CD8-positive, alpha-beta memory T cell (primary cell): ENCODE measurements around the gene IL6ST. TPM values are rescaled to one million over a fixed set of nuclear protein-coding genes. Genes with fewer than 3 reads are reported as not detected.
"Not testable (repeated sequence)": the region's sequence is repeated elsewhere in the genome, so short reads cannot be mapped to it uniquely, and the experiment has no call there.

ENCODE experiments used
- CTCF ChIA-PET: fragments of 350-600 bp; sonication (Branson Sonifier 250); formaldehyde crosslinking; loops from one replicate; lab custom pipeline; 2021; ENCODE audit warnings: antibody characterized with exemption; lab: Charles Lee
- POLR2A ChIA-PET: fragments of 350-600 bp; sonication (Branson Sonifier 250); formaldehyde crosslinking; loops from one replicate; lab custom pipeline; 2021; ENCODE audit warnings: antibody characterized with exemption; lab: Charles Lee
- DNase-seq, 5 donors: peaks; one replicate each; pipeline versions ENCODE4 v3.0.0 to v3.0.0-alpha.2; 2020 to 2022; ENCODE audit warnings: mixed read lengths in 1 of 5
- H3K27ac ChIP-seq: one replicate; pipeline ENCODE4 v1.7.0; 2013; ENCODE audit warnings: low read depth, mild to moderate bottlenecking, low read length, moderate library complexity
- H3K27me3 ChIP-seq: 2 replicates; pipeline ENCODE4 v1.7.0; 2013; ENCODE audit warnings: low read length, mild to moderate bottlenecking; ENCODE audit not compliant: insufficient read depth, poor library complexity, severe bottlenecking
- H3K36me3 ChIP-seq: 2 replicates; pipeline ENCODE4 v1.7.0; 2013; ENCODE audit warnings: mild to moderate bottlenecking, low read length, moderate library complexity; ENCODE audit not compliant: insufficient read depth
- H3K4me1 ChIP-seq: 2 replicates; pipeline ENCODE4 v1.7.0; 2013; ENCODE audit warnings: mild to moderate bottlenecking, low read length, moderate library complexity; ENCODE audit not compliant: insufficient read depth
- H3K4me3 ChIP-seq: 2 replicates; pipeline ENCODE4 v1.7.0; 2013; ENCODE audit warnings: mild to moderate bottlenecking, low read length
- H3K9me3 ChIP-seq: 2 replicates; pipeline ENCODE4 v1.7.0; 2013; ENCODE audit warnings: mild to moderate bottlenecking, low read length
- H3K27ac Mint-ChIP-seq, 8 donors: one replicate each; pipeline ENCODE4 v1.8.0; 2020 to 2021; ENCODE audit warnings: mixed read lengths in 8 of 8, mild to moderate bottlenecking in 6 of 8, inconsistent platforms in 3 of 8, moderate library complexity in 3 of 8
- H3K27me3 Mint-ChIP-seq, 2 donors: one replicate each; pipeline ENCODE4 v1.8.0; 2020 to 2021; ENCODE audit warnings: mixed read lengths in 2 of 2, mild to moderate bottlenecking in 1 of 2, moderate library complexity in 1 of 2
- H3K36me3 Mint-ChIP-seq, 3 donors: one replicate each; pipeline ENCODE4 v1.8.0; 2020 to 2021; ENCODE audit warnings: mixed read lengths in 3 of 3, inconsistent platforms in 1 of 3, mild to moderate bottlenecking in 1 of 3
- H3K4me1 Mint-ChIP-seq, 3 donors: one replicate each; pipeline ENCODE4 v1.8.0; 2020 to 2021; ENCODE audit warnings: mixed read lengths in 3 of 3, inconsistent platforms in 1 of 3, mild to moderate bottlenecking in 1 of 3
- H3K4me3 Mint-ChIP-seq, 7 donors: one replicate each; pipeline ENCODE4 v1.8.0; 2020 to 2021; ENCODE audit warnings: mixed read lengths in 7 of 7, mild to moderate bottlenecking in 6 of 7, moderate library complexity in 4 of 7, inconsistent platforms in 2 of 7
- H3K9me3 Mint-ChIP-seq, 5 donors: one replicate each; pipeline ENCODE4 v1.8.0; 2020 to 2022; ENCODE audit warnings: mixed read lengths in 5 of 5, mild to moderate bottlenecking in 3 of 5, moderate library complexity in 2 of 5, inconsistent platforms in 1 of 5
- polyA plus RNA-seq: library from polyadenylated mRNA; unstranded; fragments of 300-500 nt; fragmentation: Illumina TruSeq; gene quantifications from one replicate; pipeline ENCODE4 v1.2.3, GENCODE V29; 2021
- total RNA-seq, 2 experiments: library from RNA; stranded (reverse); gene quantifications; one replicate each; pipeline ENCODE4 v1.2.3, GENCODE V29; 2021

IL6ST gene
- 10 to 100 TPM; 52.2 to 60.0 TPM for total RNA-seq
- 18.1 TPM for polyA plus RNA-seq

DNA sequence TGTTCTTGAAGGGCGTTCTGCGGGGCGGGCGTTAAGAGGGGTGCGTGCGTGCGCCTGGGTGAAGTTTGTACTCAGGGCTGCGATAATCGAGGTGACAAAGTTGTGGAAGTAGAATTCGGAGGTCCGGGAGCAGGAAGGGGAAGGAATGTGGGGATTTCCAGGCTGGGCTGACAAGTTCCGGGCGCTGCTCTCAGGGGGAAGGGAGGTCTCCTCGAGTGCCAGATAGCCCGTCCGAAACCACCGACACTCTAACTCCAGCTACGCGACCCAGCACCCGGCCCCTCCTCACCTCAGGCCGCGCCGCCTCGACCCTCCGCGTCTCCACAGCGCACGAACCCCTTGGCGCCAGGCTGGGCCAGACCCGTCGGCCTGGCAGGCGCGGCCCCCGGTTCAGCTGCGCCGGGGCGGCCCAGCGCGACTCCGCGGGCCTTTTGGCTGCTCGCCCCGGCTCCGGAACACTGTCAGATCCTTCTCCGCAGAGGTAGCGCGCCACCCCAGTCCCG lies at the start of gene IL6ST:
TSS of gene IL6ST (minus strand) at position 469 of the 503 bp plus-strand sequence. CDS start 18,685 bp downstream, outside the sequence.
- Histone ChIP-seq H3K4me3 (peak within 1 kb of the TSS; percentile 93), H3K36me3 (no peaks in the 10 kb centered on the region), H3K9me3 (no peaks in the 10 kb centered on the region), H3K4me1 (peaks cover 20% of the 10 kb centered on the region), H3K27ac (peak within 1 kb of the TSS; percentile 94), H3K27me3 (no peaks in the 10 kb centered on the region)
- peaks cover 44 to 65% (median 60%) of the 10 kb centered on the region in 3 donors for H3K4me1 Mint-ChIP-seq
- DNase-seq = peak in 3 of 5 donors; percentile 27 to 68 (median 46)
- H3K27ac Mint-ChIP-seq = peak within 1 kb of the TSS; percentile 91 to 99 (median 98)
- H3K27me3 Mint-ChIP-seq = no peaks in the 10 kb centered on the region
- no peaks in the 10 kb centered on the region for H3K9me3 Mint-ChIP-seq
- ChIA-PET POLR2A (interaction anchor here (1.0 to 1.3 kb wide), 6 partner anchors 12 to 1179 kb away, joined by 3 to 10 read pairs (median 3); partner anchors contain the start of gene GPBP1), CTCF (interaction anchor here (0.9 kb wide), 1 partner anchor 8 kb away, joined by 3 read pairs; no protein-coding TSS in a partner anchor)
- H3K36me3 Mint-ChIP-seq = peaks cover 0 to 8% (median 4%) of the 10 kb centered on the region in 3 donors
- H3K4me3 Mint-ChIP-seq = peak within 1 kb of the TSS; percentile 90 to 99 (median 96)

DNA sequence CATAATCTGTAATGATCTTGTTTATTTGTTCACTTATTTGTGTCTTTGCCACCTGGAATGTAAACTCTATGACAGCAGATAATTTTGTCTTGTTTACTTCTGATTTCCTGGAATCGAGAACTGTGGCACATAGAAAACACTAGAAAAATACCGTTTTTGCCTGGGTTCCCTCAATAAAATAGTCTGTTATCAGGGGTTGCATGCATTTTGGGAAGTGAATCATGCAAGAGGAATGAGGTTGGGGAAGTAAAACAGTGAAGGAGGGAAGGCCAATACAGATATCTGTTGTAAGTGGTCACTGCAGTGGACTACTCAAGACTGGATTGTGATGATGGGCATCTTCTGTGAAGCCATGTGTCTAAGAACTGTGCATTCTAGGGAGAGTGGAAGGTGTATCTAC lies 45.2 kb upstream of the IL6ST start:
- Histone ChIP-seq H3K36me3 (no peaks in the 10 kb centered on the region), H3K9me3 (no peaks in the 10 kb centered on the region), H3K27me3 (no peaks in the 10 kb centered on the region), H3K4me3 (no peak overlapping the region), H3K4me1 (peaks cover 9% of the 10 kb centered on the region), H3K27ac (peak overlapping the region; percentile 6)
- DNase-seq = no peak
- CTCF ChIA-PET = no interaction called here
- Mint-ChIP-seq H3K9me3 (no peaks in the 10 kb centered on the region), H3K4me3 (no peak overlapping the region), H3K27ac (no peak overlapping the region), H3K4me1 (no peaks in the 10 kb centered on the region), H3K36me3 (no peaks in the 10 kb centered on the region), H3K27me3 (peaks cover 6 to 7% of the 10 kb centered on the region in 2 donors)
- POLR2A ChIA-PET = no interaction called here

DNA sequence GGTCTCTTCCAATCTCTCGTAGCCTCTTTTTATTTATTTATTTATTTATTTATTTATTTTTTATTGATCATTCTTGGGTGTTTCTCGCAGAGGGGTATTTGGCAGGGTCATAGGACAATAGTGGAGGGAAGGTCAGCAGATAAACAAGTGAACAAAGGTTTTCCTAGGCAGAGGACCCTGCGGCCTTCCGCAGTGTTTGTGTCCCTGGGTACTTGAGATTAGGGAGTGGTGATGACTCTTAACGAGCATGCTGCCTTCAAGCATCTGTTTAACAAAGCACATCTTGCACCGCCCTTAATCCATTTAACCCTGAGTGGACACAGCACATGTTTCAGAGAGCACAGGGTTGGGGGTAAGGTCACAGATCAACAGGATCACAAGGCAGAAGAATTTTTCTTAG lies 43.4 kb upstream of the IL6ST start:
- POLR2A ChIA-PET, CTCF ChIA-PET, H3K36me3 ChIP-seq, H3K4me1 ChIP-seq, H3K36me3 Mint-ChIP-seq, H3K27ac Mint-ChIP-seq, H3K9me3 Mint-ChIP-seq, H3K4me3 ChIP-seq, H3K27me3 Mint-ChIP-seq, H3K4me1 Mint-ChIP-seq, H3K9me3 ChIP-seq, H3K27ac ChIP-seq, H3K4me3 Mint-ChIP-seq, DNase-seq, H3K27me3 ChIP-seq: not testable (repeated sequence)

DNA sequence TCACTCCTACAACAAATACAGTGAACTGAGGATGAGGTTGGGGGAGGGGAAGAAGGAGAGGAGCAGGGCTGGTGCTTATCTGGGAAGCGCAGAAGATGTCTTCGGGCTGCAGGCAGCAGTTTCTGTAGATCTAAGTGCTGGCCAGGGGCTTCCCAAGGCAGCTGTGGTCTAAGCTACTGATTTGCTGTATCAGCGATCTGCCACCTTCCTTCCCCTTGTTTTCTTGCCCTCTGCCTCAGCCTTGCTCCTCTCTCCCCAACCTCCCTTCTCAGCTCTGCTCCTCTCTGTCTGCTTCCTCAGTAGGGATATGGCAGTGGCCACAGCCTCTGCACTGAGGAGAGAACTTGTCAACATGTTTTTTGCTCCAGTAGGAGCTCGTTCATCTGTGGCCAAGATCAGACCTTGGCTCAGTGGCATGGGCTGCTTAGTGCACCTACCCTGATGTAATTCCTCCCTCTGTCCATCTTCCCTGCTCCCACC lies 42.8 kb upstream of the IL6ST start:
- H3K9me3 Mint-ChIP-seq = no peaks in the 10 kb centered on the region
- H3K4me1 ChIP-seq = peaks cover 9% of the 10 kb centered on the region
- peaks cover 5 to 7% of the 10 kb centered on the region in 2 donors for H3K27me3 Mint-ChIP-seq
- no peak overlapping the region for H3K4me3 Mint-ChIP-seq
- H3K27ac Mint-ChIP-seq = peak overlapping the region in 1 of 8 donors; percentile 1
- no peaks in the 10 kb centered on the region for H3K9me3 ChIP-seq
- no peak for DNase-seq
- H3K27ac ChIP-seq = no peak overlapping the region
- no peaks in the 10 kb centered on the region for H3K36me3 ChIP-seq
- H3K36me3 Mint-ChIP-seq = no peaks in the 10 kb centered on the region
- H3K27me3 ChIP-seq = no peaks in the 10 kb centered on the region
- no peaks in the 10 kb centered on the region for H3K4me1 Mint-ChIP-seq
- ChIA-PET POLR2A (no interaction called here), CTCF (no interaction called here)
- no peak overlapping the region for H3K4me3 ChIP-seq

DNA sequence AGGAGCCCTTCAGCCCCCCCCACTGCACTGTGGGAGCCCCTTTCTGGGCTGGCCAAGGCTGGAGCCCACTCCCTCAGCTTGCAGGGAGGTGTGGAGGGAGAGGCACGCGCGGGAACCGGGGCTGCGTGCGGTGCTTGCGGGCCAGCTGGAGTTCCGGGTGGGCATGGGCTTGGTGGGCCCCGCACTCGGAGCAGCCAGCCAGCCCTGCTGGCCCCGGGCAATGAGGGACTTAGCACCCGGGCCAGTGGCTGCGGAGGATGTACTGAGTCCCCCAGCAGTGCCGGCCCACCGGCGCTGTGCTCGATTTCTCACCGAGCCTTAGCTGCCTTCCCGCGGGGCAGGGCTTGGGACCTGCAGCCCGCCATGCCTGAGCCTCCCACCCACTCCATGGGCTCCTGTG lies 40.6 kb upstream of the IL6ST start:
- H3K36me3 Mint-ChIP-seq, H3K4me3 Mint-ChIP-seq, H3K4me1 Mint-ChIP-seq, DNase-seq, POLR2A ChIA-PET, CTCF ChIA-PET, H3K4me1 ChIP-seq, H3K27ac ChIP-seq, H3K9me3 Mint-ChIP-seq, H3K27ac Mint-ChIP-seq, H3K4me3 ChIP-seq, H3K27me3 ChIP-seq, H3K27me3 Mint-ChIP-seq, H3K9me3 ChIP-seq, H3K36me3 ChIP-seq: not testable (repeated sequence)

DNA sequence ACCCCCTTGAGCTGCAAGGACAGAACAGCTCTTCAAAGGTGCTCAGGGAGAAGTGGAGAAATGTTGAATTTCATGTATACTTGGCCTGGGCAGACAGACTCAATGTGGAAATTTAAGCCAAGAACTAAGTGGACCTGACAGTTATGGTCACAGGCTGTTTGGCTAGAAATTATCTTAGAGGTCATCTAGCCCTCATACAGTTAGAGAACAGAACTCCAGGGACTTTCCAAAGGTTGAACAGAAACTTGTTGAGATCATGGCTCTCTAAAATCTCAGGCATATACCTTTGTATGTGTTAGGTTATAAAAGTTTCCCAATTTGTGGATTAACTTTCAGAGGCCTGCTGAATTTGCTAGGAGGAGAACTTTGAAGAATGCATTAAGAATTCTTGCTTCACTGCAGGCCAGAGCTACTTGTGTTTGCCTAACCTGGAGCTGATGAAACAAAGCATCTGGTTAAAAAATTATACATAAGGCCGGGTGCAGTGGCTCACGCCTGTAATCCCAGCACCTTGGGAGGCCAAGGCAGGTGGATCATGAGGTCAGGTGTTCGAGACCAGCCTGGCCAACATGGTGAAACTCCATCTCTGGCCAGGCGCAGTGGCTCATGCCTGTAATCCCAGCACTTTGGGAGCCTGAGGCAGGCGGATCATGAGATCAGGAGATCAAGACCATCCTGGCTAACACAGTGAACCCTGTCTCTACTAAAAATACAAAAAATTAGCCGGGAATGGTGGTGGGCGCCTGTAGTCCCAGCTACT lies 35.3 kb upstream of the IL6ST start:
- H3K27me3 ChIP-seq, H3K4me3 Mint-ChIP-seq, H3K9me3 Mint-ChIP-seq, H3K27ac ChIP-seq, DNase-seq, H3K4me3 ChIP-seq, H3K4me1 ChIP-seq, H3K36me3 ChIP-seq, POLR2A ChIA-PET, H3K9me3 ChIP-seq, CTCF ChIA-PET, H3K4me1 Mint-ChIP-seq, H3K36me3 Mint-ChIP-seq, H3K27me3 Mint-ChIP-seq: not testable (repeated sequence)
- peak overlapping the region in 1 of 8 donors; percentile 35 for H3K27ac Mint-ChIP-seq

DNA sequence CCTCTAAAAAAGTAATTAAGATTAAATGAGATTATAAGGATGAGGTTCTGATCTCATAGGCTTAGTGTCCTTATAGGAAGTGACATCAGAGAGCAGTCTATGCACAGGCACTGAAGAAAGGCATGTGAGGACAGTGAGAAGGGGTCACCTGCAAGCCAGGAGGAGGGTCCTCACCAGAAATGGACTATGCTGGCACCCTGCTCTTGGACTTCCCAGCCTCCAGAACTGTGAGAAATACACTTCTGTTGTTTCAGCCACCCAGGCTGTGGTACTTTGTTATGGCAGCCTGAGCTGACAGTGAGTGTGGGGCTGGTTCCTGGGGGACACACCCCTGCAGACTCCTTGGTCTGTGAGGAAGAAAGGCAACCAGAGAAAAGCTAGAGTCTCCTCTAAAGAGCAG lies 34.7 kb upstream of the IL6ST start:
- no peak overlapping the region for H3K27ac ChIP-seq
- H3K4me1 Mint-ChIP-seq = no peaks in the 10 kb centered on the region
- ChIA-PET CTCF (no interaction called here), POLR2A (no interaction called here)
- no peaks in the 10 kb centered on the region for H3K27me3 ChIP-seq
- no peaks in the 10 kb centered on the region for H3K9me3 Mint-ChIP-seq
- no peaks in the 10 kb centered on the region for H3K9me3 ChIP-seq
- no peak overlapping the region for H3K4me3 ChIP-seq
- no peaks in the 10 kb centered on the region for H3K4me1 ChIP-seq
- no peaks in the 10 kb centered on the region for H3K36me3 ChIP-seq
- no peak overlapping the region for H3K4me3 Mint-ChIP-seq
- peak overlapping the region in 1 of 8 donors; percentile 35 for H3K27ac Mint-ChIP-seq
- H3K36me3 Mint-ChIP-seq = no peaks in the 10 kb centered on the region
- DNase-seq = no peak
- H3K27me3 Mint-ChIP-seq = peaks cover 0 to 2% of the 10 kb centered on the region in 2 donors

DNA sequence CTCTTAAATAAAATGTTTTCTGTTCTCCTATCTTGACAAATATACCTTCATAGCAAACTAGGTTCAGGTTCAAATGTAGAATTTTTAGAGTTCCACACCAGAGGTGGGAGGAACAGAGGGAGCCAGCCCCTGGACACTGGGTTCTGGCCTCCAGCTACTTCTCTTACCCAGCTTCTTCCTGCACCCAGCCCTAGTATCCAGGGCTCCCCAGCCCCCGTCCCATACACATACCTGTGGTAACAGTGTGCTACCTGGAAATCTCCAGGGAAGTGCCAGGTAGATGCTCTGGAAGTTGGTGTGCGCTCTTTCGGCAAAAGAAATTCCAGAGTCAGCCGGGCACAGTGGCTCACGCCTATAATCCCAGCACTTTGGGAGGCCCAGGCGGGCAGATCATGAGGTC lies 33.9 kb upstream of the IL6ST start:
- Mint-ChIP-seq H3K36me3 (no peaks in the 10 kb centered on the region), H3K27me3 (no peaks in the 10 kb centered on the region)

More for the DNA sequence above, 33.9 kb upstream of the IL6ST start:
- POLR2A ChIA-PET = no interaction called here
- CTCF ChIA-PET = no interaction called here
- H3K4me3 Mint-ChIP-seq = no peak overlapping the region
- no peak overlapping the region for H3K27ac ChIP-seq
- H3K36me3 ChIP-seq = no peaks in the 10 kb centered on the region
- H3K9me3 Mint-ChIP-seq = no peaks in the 10 kb centered on the region
- H3K27me3 ChIP-seq = no peaks in the 10 kb centered on the region
- H3K27ac Mint-ChIP-seq = no peak overlapping the region
- H3K9me3 ChIP-seq = no peaks in the 10 kb centered on the region
- DNase-seq = no peak
- H3K4me1 Mint-ChIP-seq = no peaks in the 10 kb centered on the region
- H3K4me1 ChIP-seq = no peaks in the 10 kb centered on the region
- H3K4me3 ChIP-seq = no peak overlapping the region
